DMS53 (cell line): ENCODE results near the gene S100A13.

Experiments used
- DNase-seq: peaks from one replicate; lab custom pipeline; 2025; lab: John Stamatoyannopoulos, UW

Gene S100A13

GRCh38 chr1:153626477-153626903 is 815 bp downstream of the S100A13 start:
- DNase-seq = no peak

- DNase-seq = no peak
These were observed 2.2 kb downstream of the S100A13 start for GRCh38 chr1:153624965-153625611.

GRCh38 chr1:153623101-153623500 is 4.2 kb downstream of the S100A13 start:
- DNase-seq = no peak

- no peak for DNase-seq
These were observed 8.1 kb downstream of the S100A13 start for GRCh38 chr1:153619171-153619570.

GRCh38 chr1:153617663-153618062 is 9.6 kb downstream of the S100A13 start:
- peak; percentile 88 for DNase-seq

GRCh38 chr1:153616917-153617311 is 10.4 kb downstream of the S100A13 start:
- no peak for DNase-seq

- DNase-seq = no peak
These were observed 11.0 kb downstream of the S100A13 start, which contains the start of gene S100A14 for GRCh38 chr1:153616144-153616916. S100A14 (minus strand) TSS chr1:153616325; CDS start chr1:153615858, 467 bp downstream.

GRCh38 chr1:153615406-153615805 is 11.9 kb downstream of the S100A13 start:
- no peak for DNase-seq

GRCh38 chr1:153614906-153615305 is 12.4 kb downstream of the S100A13 start:
- no peak for DNase-seq

- no peak for DNase-seq
These were observed 13.0 kb downstream of the S100A13 start for GRCh38 chr1:153614189-153614900.

- no peak for DNase-seq
These were observed 13.9 kb downstream of the S100A13 start for GRCh38 chr1:153613406-153613805.

- DNase-seq = no peak
These were observed 14.5 kb downstream of the S100A13 start, which contains the start of gene S100A16 for GRCh38 chr1:153612755-153613331. S100A16 (minus strand) TSS chr1:153613137; CDS start chr1:153608151, 4,986 bp downstream.

- DNase-seq = no peak
These were observed 15.1 kb downstream of the S100A13 start for GRCh38 chr1:153612111-153612754.

GRCh38 chr1:153611356-153611755 is 15.9 kb downstream of the S100A13 start:
- no peak for DNase-seq

GRCh38 chr1:153610811-153611301 is 16.4 kb downstream of the S100A13 start:
- DNase-seq = no peak

- no peak for DNase-seq
These were observed 17.0 kb downstream of the S100A13 start for GRCh38 chr1:153610334-153610733.

- DNase-seq = no peak
These were observed 17.8 kb downstream of the S100A13 start for GRCh38 chr1:153609585-153609907.

- DNase-seq = no peak
These were observed 18.3 kb downstream of the S100A13 start for GRCh38 chr1:153608742-153609584.

- no peak for DNase-seq
These were observed 19.1 kb downstream of the S100A13 start for GRCh38 chr1:153608089-153608682.

- DNase-seq = no peak
These were observed 19.9 kb downstream of the S100A13 start for GRCh38 chr1:153607381-153607780.
